Measurements from ENCODE around the gene CLIC4.

DNA sequence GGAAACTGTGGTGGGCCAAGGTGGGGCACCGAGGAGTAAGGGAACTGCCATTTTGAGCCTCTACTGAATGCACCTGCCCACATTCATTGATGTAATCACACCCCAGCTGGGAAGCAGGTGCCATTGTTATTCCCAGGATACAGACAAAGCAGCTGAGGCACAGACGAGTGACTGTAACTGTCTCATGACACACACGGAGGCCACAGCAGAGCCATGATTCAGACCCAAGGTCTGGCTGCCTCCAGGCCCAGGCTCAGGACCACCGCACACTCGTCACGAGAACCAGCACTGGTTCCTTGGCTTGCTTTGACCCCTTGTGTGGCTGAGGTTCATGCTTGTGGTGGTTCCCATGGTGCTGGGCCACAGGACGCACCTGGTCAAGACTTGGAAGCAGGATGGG is 45.6 kb upstream of the CLIC4 start:
- TF ChIP-seq MAX (CRISPR knock-in tag; IDR thresholded peaks at IDR 0.05) (no peak), CBFB (CRISPR knock-in tag; IDR thresholded peaks at IDR 0.05) (no peak), ATF7 (IDR thresholded peaks at IDR 0.05) (no peak), SIX5 (IDR thresholded peaks at IDR 0.05; ENCODE audit: borderline replicate concordance in 1 of 2, insufficient read depth in 1 of 2, low read depth in 1 of 2, low read length in 2 of 2) (no peak), STAG1 (CRISPR knock-in tag; IDR thresholded peaks at IDR 0.05; ENCODE audit: borderline replicate concordance) (no peak), EP300 (IDR thresholded peaks at IDR 0.05; ENCODE audit: low read length) (no peak), ATF3 (IDR thresholded peaks at IDR 0.05) (no peak), ATF3 (CRISPR knock-in tag; conservative IDR thresholded peaks at IDR 0.05) (no peak), POLR2AphosphoS5 (IDR thresholded peaks at IDR 0.05; ENCODE audit: control insufficient read depth, insufficient read depth, low read depth, low read length) (no peak), HNRNPUL1 (IDR thresholded peaks at IDR 0.05; ENCODE audit: low read length) (no peak), POLR2A (conservative IDR thresholded peaks at IDR 0.05) (no peak)
- TF ChIP-seq, protein P1, sequence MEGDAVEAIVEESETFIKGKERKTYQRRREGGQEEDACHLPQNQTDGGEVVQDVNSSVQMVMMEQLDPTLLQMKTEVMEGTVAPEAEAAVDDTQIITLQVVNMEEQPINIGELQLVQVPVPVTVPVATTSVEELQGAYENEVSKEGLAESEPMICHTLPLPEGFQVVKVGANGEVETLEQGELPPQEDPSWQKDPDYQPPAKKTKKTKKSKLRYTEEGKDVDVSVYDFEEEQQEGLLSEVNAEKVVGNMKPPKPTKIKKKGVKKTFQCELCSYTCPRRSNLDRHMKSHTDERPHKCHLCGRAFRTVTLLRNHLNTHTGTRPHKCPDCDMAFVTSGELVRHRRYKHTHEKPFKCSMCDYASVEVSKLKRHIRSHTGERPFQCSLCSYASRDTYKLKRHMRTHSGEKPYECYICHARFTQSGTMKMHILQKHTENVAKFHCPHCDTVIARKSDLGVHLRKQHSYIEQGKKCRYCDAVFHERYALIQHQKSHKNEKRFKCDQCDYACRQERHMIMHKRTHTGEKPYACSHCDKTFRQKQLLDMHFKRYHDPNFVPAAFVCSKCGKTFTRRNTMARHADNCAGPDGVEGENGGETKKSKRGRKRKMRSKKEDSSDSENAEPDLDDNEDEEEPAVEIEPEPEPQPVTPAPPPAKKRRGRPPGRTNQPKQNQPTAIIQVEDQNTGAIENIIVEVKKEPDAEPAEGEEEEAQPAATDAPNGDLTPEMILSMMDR (IDR thresholded peaks at IDR 0.05 in 2 of 3, conservative IDR thresholded peaks at IDR 0.05 in 1 of 3; ENCODE audit: insufficient read depth in 2 of 3, low read depth in 1 of 3, low read length in 3 of 3) = no peak
- TF ChIP-seq, protein P2, sequence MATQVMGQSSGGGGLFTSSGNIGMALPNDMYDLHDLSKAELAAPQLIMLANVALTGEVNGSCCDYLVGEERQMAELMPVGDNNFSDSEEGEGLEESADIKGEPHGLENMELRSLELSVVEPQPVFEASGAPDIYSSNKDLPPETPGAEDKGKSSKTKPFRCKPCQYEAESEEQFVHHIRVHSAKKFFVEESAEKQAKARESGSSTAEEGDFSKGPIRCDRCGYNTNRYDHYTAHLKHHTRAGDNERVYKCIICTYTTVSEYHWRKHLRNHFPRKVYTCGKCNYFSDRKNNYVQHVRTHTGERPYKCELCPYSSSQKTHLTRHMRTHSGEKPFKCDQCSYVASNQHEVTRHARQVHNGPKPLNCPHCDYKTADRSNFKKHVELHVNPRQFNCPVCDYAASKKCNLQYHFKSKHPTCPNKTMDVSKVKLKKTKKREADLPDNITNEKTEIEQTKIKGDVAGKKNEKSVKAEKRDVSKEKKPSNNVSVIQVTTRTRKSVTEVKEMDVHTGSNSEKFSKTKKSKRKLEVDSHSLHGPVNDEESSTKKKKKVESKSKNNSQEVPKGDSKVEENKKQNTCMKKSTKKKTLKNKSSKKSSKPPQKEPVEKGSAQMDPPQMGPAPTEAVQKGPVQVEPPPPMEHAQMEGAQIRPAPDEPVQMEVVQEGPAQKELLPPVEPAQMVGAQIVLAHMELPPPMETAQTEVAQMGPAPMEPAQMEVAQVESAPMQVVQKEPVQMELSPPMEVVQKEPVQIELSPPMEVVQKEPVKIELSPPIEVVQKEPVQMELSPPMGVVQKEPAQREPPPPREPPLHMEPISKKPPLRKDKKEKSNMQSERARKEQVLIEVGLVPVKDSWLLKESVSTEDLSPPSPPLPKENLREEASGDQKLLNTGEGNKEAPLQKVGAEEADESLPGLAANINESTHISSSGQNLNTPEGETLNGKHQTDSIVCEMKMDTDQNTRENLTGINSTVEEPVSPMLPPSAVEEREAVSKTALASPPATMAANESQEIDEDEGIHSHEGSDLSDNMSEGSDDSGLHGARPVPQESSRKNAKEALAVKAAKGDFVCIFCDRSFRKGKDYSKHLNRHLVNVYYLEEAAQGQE (IDR thresholded peaks at IDR 0.05; ENCODE audit: borderline replicate concordance) = no peak
- TF ChIP-seq, protein P2 (CRISPR knock-in tag; IDR thresholded peaks at IDR 0.05; ENCODE audit: low read depth) = no peak

Measured in K562 (cell line).